Kidney capillary endothelial cell (primary cell): ENCODE results near the gene NR3C1.

Experiments used
- DNase-seq: peaks from one replicate; pipeline ENCODE4 v3.0.0-alpha.2; 2018; ENCODE audit warnings: low spot score

Gene NR3C1

GRCh38 chr5:143398053-143398355, 5.5 kb downstream of the NR3C1 start:
- DNase-seq: no peak

GRCh38 chr5:143397302-143398052, 6.0 kb downstream of the NR3C1 start:
- peak; percentile 16 for DNase-seq

DNA sequence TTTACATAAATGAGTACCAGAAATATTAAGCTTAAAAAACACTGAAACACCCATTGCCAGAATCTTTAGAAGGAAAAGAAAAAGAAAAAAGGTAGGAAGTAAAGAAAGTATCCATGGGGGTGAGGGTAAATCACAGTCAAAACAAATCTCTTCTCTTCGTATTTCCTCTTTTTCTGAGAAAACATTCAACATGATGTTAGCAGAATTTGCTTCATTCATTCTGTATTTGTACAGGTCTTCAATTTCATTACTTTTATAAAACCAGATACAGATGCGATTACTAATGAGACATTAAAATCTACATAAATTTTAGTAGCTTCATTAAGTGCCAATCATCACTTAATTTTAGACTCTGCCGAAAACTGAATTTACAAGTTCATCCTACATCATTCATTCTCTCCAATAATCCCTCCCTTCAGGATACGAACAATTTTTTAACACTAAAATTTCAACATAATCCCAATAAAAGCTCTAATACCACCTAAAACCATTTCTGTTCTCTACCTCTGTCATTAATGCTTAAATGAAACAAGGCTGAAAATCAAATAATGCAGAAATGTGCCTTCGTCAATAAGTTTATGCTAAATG, 7.0 kb downstream of the NR3C1 start:
- DNase-seq: no peak

GRCh38 chr5:143395638-143396352, 7.7 kb downstream of the NR3C1 start:
- no peak for DNase-seq

DNA sequence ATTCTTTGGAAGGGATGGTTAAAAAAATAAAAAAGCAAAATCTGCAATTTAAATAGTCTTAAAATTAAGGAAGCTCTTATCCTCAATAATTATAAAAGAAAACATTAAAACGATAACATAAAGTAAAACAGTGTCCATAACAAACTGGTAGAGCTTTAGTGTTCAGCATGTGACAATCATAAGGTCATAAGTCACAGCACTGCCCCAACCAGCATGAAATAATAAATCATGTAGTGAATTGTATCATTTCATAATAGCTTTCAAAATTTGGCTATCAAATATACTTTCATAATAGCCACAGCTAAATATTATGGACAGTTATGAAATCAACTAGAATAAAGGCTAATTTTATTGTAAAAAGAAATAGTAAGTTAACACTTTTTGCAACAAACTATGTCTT, 10.0 kb downstream of the NR3C1 start:
- DNase-seq: no peak

- no peak for DNase-seq
Observed at GRCh38 chr5:143390941-143391340, 12.5 kb downstream of the NR3C1 start.

GRCh38 chr5:143390258-143390657, 13.2 kb downstream of the NR3C1 start:
- no peak for DNase-seq

GRCh38 chr5:143386725-143387124, 16.8 kb downstream of the NR3C1 start:
- DNase-seq: no peak

GRCh38 chr5:143384865-143385657, 18.4 kb downstream of the NR3C1 start:
- DNase-seq: no peak

DNA sequence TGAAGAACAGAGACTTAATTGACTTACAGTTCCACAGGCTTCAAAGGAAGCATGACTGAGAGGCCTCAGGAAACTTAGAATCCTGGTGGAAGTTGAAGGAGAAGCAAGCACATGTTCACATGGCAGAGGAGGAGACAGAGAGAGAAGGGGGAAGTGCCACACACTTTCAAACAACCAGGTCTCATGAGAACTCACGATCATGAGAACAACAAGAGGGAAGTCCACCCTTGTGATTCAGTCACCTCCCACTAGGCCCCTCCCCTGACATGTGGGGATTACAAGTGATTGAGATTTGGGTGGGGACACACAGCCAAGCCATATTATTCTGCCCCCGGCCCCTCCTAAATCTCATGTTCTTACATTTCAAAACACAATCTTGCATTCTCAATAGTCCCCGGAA, 19.5 kb downstream of the NR3C1 start:
- DNase-seq: no peak

DNA sequence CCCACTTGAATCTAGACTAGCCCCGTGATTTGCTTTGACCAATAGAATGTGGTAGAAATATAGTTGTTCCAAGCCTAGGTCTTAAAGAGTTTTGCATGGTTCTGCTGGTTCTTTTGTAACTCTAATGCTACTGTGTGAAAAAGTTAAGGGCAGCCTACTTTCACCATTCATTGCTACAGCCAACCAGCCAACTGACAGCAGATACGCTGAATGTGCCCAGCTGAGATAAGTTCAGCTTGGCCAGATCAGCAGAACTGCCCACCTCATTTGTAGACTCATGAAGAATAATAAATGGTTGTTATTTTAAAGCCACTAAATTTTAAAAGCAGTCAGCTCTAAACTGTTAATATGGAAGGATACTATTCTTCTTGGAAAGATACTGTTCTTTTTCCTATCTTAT, 23.9 kb downstream of the NR3C1 start:
- no peak for DNase-seq

- peak; percentile 26 for DNase-seq
Observed at GRCh38 chr5:143376911-143377813, 26.3 kb downstream of the NR3C1 start.

DNA sequence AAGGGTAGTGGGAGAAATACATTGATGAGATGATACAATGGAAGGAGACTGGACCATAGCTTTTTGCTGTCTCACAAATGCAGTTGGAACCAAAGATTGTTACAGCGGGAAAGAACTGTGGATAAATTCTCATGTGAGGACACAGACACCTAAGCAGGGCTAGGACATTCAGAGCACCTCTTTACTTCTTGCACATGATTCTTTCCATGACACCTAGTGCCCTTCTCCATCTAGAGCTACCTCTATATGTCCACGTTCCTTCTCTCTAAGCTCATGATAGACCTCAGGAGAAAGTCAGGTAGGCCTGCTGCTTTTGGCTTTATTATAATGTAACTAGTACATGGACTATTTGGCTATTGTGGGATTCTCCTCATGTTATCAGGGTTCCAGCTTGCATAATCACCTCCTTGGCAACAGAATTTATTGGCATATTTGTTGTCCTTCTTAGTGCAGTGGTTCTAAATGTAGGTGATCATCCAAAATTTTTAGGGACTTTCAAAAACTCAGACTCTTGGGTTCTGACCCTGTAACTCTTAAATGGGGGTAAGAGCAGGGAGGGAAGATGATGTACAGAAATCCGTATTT, 27.2 kb downstream of the NR3C1 start:
- DNase-seq: no peak

DNA sequence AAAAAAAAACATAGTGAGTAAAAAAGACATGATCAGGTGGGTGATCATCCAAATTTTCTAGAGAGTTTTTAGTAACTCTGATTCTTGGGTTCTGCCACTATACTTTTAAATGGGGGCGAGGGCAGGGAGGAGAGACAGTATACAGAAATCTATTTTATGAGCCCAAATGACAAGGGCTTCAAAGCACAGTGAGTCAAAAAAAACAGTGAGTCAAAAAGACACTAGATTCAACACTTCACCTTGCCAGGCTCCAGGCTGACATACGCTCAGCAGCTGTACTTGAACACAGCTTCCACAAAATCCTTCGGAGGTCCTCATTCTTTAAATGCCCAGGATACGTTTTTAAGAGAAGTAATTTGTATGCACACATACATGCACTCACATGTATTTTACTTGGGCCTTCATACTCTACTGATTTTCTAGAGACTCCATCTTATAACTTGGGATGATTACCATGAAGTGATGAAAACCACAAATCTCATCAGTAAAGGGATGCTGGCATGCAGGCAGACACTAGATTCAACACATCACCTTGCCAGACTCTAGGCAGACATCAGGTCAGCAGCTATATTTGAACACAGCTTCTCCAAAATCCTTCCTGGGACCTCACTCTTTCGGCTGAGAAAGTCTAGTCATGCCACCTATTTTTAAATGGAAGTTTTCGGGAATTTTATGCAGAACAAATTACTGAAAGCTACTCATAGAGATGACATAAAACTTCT, 28.8 kb downstream of the NR3C1 start:
- DNase-seq: no peak

DNA sequence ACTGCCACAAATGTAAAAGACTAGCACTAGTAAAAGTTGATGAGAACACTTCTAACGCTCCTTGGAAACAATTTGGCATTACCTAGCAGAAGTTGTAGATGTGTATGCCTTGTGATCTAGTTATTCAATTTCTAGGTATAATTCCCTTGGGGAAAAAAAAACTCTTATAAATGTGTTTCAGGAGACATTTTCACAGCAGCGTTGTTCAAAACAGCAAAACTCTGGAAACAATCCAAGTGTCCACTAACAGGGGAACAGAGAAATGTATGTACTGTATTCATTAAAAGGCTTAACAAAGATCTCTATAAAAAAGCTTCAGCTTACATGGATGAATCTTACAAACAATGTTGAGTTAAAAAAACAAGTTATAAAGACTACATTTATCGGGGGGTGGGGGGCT, 30.4 kb downstream of the NR3C1 start:
- no peak for DNase-seq

GRCh38 chr5:143372187-143372829, 31.2 kb downstream of the NR3C1 start:
- DNase-seq: no peak

DNA sequence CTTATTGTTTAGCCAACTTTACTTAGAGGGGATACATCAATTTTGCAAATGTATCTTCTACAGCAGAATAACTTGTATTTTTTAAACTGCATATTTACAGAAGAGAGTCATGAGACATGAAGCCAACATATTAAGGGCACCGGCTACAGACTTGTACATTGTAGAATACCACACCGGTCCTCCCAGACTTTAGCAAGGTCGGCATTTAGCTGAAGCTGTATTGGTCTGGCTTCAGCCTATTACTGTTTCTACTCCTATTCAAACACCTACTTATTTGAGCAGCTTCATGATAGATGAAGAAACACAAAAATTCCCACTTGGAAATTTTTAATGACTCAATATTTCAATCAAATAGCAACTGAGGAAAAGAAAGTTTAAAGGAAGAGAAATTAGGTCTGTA, 33.0 kb downstream of the NR3C1 start:
- DNase-seq: no peak

DNA sequence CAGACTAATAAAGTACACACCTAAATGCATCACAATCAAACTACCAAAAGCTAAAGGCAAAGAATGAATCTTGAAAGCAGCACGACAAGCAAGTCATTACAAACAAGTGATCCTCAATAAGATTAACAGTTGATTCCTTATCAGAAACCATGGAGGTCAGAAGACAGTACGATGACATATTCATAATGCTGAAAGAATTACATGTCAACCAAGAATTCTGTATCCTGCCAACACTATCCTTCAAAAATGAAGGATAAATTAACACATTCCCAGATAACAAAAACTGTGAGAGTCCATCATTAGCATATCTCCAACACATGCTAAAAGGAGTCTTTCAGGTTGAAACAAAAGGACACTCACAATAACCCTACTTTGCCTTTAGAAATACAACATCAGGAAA, 39.4 kb downstream of the NR3C1 start:
- no peak for DNase-seq

DNA sequence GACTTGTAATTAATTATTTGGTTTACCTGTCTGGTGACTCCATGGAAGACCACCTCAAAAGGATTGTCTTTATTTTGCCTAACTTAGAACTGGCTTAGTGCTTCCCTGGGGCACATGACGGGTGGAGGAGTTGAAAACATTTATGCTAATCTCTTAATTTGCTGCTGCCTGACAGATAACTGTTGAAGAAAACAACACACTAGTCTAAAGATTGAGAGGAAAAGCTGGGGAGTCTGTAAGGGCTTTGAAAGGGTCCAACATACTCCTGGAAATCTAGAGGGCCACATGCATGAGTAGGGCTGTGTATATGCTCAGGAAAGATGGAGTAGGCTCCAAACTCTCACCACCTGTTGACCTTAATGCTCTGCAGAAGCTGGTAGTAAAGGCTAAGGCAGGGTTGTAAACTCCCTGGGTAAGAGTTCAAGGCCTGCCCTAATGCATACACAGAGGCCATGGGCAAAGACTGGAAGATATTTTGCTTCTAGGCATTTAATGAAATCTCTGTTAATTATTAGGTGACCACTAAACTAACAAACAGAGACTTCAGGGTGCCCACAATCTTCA, 40.7 kb downstream of the NR3C1 start:
- DNase-seq: no peak

- no peak for DNase-seq
Observed at GRCh38 chr5:143361438-143361837, 42.0 kb downstream of the NR3C1 start.
